ENCODE measurements around the gene KLK14. TPM values are rescaled to one million over a fixed set of nuclear protein-coding genes. Genes with fewer than 3 reads are reported as not detected.

Gene KLK14
- total RNA-seq, 1 donor from 2014 or later: 0.26 TPM

GRCh38 chr19:51101171-51101865 is 18.6 kb upstream of the KLK14 start:
- Mint-ChIP-seq H3K36me3 (ENCODE audit: low read depth) (no peaks in the 10 kb centered on the region), H3K27me3 (ENCODE audit: low read depth) (no peaks in the 10 kb centered on the region), H3K27ac (ENCODE audit: unreplicated experiment) (no peak overlapping the region), H3K9me3 (no peaks in the 10 kb centered on the region), H3K4me1 (no peaks in the 10 kb centered on the region), H3K4me3 (no peak overlapping the region)
- no peak for TF ChIP-seq CTCF (conservative IDR thresholded peaks at IDR 0.05)
- no peak for DNase-seq (ENCODE audit: low read depth, low spot score)

- Mint-ChIP-seq H3K4me1 (no peaks in the 10 kb centered on the region), H3K36me3 (ENCODE audit: low read depth) (no peaks in the 10 kb centered on the region), H3K4me3 (no peak overlapping the region), H3K27ac (ENCODE audit: unreplicated experiment) (no peak overlapping the region), H3K27me3 (ENCODE audit: low read depth) (no peaks in the 10 kb centered on the region), H3K9me3 (no peaks in the 10 kb centered on the region)
- no peak for TF ChIP-seq CTCF (conservative IDR thresholded peaks at IDR 0.05)
- DNase-seq (ENCODE audit: low read depth, low spot score): no peak
These were observed 17.9 kb upstream of the KLK14 start for GRCh38 chr19:51100601-51101000.

GRCh38 chr19:51099047-51099382 is 16.3 kb upstream of the KLK14 start:
- Mint-ChIP-seq H3K4me3 (no peak overlapping the region), H3K36me3 (ENCODE audit: low read depth) (no peaks in the 10 kb centered on the region), H3K27me3 (ENCODE audit: low read depth) (no peaks in the 10 kb centered on the region), H3K27ac (ENCODE audit: unreplicated experiment) (no peak overlapping the region), H3K9me3 (no peaks in the 10 kb centered on the region), H3K4me1 (peaks cover 3% of the 10 kb centered on the region)
- TF ChIP-seq CTCF (conservative IDR thresholded peaks at IDR 0.05): no peak
- DNase-seq (ENCODE audit: low read depth, low spot score): no peak

DNA sequence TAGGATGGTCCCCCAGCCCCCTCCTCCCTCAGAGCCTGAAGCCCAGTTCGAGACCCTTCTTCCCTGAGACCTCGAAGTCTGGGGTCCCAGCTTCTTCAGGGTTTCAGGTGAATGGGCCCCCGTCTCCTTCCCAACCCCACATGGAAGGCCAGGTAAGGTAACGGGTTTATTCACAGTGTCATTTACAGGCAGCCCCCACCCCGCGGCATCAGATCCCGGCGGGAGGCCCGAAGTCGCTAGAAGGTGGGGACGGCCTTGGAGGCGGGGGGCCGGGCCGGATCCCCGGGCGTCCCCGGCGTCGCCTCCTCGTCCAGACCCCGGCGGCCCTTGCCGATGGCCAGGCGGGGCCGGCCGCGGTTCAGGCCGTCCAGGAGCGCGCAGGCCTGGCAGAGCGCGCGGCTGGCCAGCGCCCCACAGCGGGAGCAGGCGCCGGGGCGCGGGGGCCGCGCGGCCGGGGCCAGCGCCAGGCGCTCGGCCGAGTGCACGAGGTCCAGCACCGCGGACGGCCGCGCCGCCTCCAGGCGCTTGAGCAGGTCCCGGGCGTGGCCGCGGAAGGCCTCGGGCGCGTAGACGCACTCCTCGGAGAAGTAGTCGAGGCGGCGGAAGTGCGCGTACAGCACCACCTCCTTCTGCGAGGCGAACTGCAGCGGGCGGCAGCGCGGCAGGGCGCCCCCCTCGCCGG is 15.8 kb upstream of the KLK14 start:
- peaks cover 3% of the 10 kb centered on the region for H3K4me1 Mint-ChIP-seq
- TF ChIP-seq CTCF (conservative IDR thresholded peaks at IDR 0.05): no peak
- no peaks in the 10 kb centered on the region for H3K9me3 Mint-ChIP-seq
- H3K36me3 Mint-ChIP-seq (ENCODE audit: low read depth): no peaks in the 10 kb centered on the region
- DNase-seq (ENCODE audit: low read depth, low spot score): no peak
- H3K4me3 Mint-ChIP-seq: no peak overlapping the region
- H3K27ac Mint-ChIP-seq (ENCODE audit: unreplicated experiment): no peak overlapping the region
- H3K27me3 Mint-ChIP-seq (ENCODE audit: low read depth): no peaks in the 10 kb centered on the region

DNA sequence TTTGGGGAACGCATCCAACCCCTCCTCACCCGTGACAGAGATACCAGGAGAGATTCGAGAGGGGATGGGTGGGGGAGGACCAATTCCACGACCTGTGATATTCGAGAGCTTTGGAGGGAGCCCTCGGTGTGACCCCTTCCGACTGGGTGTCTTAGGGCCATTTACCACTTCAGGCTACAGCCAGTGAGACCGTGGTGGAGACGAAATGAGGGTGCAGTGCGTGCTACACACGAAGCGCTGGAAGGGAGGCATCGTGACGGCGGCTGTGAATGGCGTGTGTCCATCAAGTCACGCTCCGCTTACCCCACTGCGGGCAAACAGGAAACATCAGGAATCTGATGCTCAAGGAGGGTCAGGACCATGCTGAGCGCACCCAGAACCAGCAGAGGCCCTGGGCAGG is 15.1 kb upstream of the KLK14 start:
- no peak for DNase-seq (ENCODE audit: low read depth, low spot score)
- Mint-ChIP-seq H3K4me3 (no peak overlapping the region), H3K9me3 (no peaks in the 10 kb centered on the region), H3K36me3 (ENCODE audit: low read depth) (no peaks in the 10 kb centered on the region), H3K27me3 (ENCODE audit: low read depth) (no peaks in the 10 kb centered on the region), H3K27ac (ENCODE audit: unreplicated experiment) (no peak overlapping the region), H3K4me1 (peaks cover 3% of the 10 kb centered on the region)
- no peak for TF ChIP-seq CTCF (conservative IDR thresholded peaks at IDR 0.05)
